Activated CD4-positive, alpha-beta T cell treated with anti-CD3 and anti-CD28 coated beads, Interleukin-2, amount 50 U/mL, for 24 hours (primary cell): Measurements from ENCODE around the gene TMEM86B.

Experiments
- DNase-seq, 2 donors: peaks; one replicate each; pipeline ENCODE4 v3.0.0-alpha.2; 2020; ENCODE audit warnings: low read depth in 1 of 2, low spot score in 1 of 2

Gene TMEM86B

DNA sequence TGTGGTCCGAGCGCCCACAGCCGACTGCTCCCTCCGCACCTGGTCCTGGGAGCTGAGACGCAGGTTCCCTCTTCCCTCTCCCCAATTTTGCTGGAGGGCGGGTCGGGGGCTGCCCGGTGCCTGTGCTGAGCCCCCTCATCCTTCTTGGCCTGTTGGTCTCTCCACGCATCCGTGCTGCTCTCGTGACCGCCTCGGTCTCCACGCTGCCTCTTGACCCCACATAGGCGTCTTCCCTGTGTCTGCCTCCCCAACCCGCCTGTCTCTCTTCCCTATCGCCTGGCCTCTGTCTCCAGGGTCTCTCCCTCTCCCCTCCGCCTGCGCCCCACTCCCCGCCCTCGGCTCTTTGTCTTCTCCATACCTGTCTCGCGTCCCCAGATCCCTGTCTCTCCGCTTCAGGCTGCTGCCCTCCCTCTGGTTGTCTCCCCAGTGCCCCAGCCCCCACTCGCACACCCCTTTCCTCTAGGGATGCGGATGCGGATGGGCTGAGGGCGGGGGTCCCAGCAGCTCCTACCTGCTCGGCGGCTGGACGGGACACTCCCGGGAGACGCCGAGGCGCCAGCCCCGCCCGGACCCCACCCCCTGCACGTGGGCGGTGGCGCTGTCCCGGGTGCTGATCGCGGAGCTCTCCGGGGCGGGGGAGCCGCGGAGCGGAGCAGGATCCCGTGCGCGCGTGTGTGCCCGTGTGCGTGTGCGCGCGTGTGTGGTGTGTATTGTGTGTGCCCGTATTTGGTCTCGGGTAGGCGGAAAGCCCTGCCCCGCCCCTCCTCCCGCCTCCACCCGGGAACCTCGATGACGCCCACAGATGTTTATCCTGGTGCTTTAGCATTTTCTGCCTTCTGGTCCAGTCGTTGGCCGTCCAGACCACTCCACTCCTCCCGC is 48.7 kb downstream of the TMEM86B start, which contains the start of gene SYT5:
Gene SYT5 (minus strand): TSS at position 684 of the 879 bp plus-strand sequence. CDS start 1,248 bp downstream, outside the sequence.
- peak; percentile 30 to 52 for DNase-seq

DNA sequence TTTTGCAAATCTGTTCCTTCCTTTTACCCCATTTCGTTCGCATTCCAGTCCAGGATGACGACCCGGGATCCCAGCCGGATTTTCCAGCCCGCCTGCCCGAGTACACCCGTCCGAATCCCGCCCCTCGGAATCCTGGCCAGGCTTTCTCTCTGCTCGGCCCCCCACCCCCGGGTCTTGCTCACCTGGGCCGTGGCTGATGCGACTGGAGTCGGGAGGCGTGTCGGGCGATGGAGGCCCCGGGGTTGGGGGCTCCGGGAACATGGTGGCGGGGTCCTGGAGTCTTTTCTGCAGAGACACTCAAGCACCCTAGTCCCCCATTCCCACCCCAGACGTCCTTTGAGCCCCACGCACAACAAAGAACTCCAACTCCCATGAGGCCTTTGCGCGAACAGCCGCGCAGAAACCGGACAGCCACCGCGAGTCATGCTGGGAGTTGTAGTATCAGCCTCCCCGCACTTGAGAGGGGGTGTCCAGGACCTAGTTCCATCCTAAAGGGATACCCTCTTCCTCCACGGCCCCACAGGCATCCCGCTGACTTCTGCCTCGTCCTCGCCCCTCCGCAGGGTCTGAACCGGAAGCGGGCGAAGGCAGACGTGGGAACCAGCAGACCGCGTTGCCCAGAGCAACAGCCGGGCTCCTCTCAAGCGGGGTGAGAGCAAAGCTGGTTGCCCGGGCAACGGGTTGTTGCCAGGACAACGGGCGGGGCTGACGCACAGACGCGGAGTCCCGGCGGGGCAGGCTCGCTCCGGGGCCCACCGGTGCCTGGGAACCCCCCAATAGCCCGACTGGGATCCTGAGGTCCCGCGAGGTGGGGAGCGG is 49.6 kb downstream of the TMEM86B start:
- DNase-seq: peak; percentile 76 to 80
